HepG2 (cell line): Measurements from ENCODE around the gene CARMIL1.

Experiments
- CCAR2 ChIP-seq: fragments of 200-400 bp; formaldehyde crosslinking; optimal IDR thresholded peaks from 2 replicates; pipeline ENCODE3; 2018; ENCODE audit warnings: low read depth, mild to moderate bottlenecking, low read length, moderate library complexity
- JUN ChIP-seq: sonication (generic); formaldehyde crosslinking; IDR thresholded peaks from 2 replicates; pipeline ENCODE4 v1.4.0; 2020; ENCODE audit warnings: mild to moderate bottlenecking, missing genetic modification reagents
- MYNN ChIP-seq: sonication (generic); formaldehyde crosslinking; IDR thresholded peaks from 2 replicates; pipeline ENCODE4 v1.4.0; 2020; ENCODE audit warnings: mild to moderate bottlenecking, low read depth, missing genetic modification reagents
- TF ChIP-seq, protein P1 (sequence below): sonication (generic); formaldehyde crosslinking; IDR thresholded peaks from 2 replicates; pipeline ENCODE4 v1.4.0; 2020; ENCODE audit warnings: missing genetic modification reagents
- TF ChIP-seq, protein P2 (sequence below): sonication (generic); formaldehyde crosslinking; IDR thresholded peaks from 2 replicates; pipeline ENCODE4 v1.8.0; 2022; ENCODE audit warnings: mild to moderate bottlenecking, missing genetic modification reagents; ENCODE audit not compliant: insufficient replicate concordance

GRCh38 chr6:25452031-25452430 is 172.9 kb downstream of the CARMIL1 start:
- TF ChIP-seq JUN (CRISPR knock-in tag) (no peak), CCAR2 (no peak), MYNN (CRISPR knock-in tag) (no peak)
- TF ChIP-seq, protein P1, sequence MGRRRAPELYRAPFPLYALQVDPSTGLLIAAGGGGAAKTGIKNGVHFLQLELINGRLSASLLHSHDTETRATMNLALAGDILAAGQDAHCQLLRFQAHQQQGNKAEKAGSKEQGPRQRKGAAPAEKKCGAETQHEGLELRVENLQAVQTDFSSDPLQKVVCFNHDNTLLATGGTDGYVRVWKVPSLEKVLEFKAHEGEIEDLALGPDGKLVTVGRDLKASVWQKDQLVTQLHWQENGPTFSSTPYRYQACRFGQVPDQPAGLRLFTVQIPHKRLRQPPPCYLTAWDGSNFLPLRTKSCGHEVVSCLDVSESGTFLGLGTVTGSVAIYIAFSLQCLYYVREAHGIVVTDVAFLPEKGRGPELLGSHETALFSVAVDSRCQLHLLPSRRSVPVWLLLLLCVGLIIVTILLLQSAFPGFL (CRISPR knock-in tag): no peak
- TF ChIP-seq, protein P2, sequence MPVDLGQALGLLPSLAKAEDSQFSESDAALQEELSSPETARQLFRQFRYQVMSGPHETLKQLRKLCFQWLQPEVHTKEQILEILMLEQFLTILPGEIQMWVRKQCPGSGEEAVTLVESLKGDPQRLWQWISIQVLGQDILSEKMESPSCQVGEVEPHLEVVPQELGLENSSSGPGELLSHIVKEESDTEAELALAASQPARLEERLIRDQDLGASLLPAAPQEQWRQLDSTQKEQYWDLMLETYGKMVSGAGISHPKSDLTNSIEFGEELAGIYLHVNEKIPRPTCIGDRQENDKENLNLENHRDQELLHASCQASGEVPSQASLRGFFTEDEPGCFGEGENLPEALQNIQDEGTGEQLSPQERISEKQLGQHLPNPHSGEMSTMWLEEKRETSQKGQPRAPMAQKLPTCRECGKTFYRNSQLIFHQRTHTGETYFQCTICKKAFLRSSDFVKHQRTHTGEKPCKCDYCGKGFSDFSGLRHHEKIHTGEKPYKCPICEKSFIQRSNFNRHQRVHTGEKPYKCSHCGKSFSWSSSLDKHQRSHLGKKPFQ: no peak
